ENCODE results near the gene HSPB8.
A peak's percentile ranks its signal among the peaks of the same experiment; 100 is the strongest.

The HSPB8 gene

DNA sequence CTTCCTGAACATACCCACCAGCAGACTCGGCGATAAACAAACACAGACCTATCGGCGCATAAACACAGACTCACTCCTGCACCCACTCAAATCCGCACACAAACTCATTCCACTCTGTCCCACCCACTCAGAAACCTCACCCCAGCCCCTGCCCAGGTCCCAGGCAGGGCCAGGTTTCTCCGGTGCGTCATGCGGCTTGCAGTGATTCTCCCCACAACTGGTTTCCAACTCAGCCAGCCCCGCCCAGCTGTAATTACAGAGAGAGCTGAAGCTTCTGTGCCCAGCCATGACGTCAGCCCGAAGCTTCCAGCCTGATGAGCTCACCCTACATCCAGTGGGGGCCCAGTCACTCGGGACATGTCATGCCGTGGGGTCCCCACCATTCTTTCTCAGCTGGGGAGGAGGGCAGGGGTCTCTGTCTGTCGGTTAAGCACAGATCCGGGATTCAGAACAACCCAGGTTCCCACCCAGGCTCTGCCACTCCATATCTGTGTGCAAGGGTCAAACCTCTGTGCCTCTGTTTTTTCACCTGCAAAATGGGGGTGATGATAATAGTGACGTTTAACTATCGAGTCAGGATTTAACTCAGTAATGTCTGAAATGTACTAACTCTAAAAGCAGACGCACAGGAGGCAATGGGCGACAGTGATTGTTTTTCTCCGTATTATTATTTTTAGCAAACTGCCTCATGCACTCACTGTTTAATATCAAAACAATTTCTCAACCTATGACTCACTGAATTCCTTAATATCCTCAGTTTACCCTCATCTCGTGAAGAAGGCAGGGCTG lies 2.3 kb upstream of the HSPB8 start:
- peak; percentile 95 for DNase-seq
- Histone ChIP-seq H2BK12ac (ENCODE audit: low read length in 2 of 2) (peak overlapping the region; percentile 21 to 81), H2BK120ac (ENCODE audit: low read depth, low read length) (peak overlapping the region; percentile 71), H2BK15ac (ENCODE audit: low read depth, poor library complexity, severe bottlenecking) (no peak overlapping the region), H3K23ac (ENCODE audit: low read length in 2 of 2) (no peak overlapping the region), H3K14ac (ENCODE audit: low read length in 2 of 2) (no peak overlapping the region), H3K27me3 (ENCODE audit: control insufficient read depth in 1 of 2, insufficient read depth in 1 of 2, low read length in 2 of 2) (peaks cover 0 to 5% of the 10 kb centered on the region in 2 experiments), H2AK5ac (ENCODE audit: low read length, severe bottlenecking) (peak overlapping the region; percentile 35), H4K8ac (ENCODE audit: low read length) (peak overlapping the region; percentile 94), H3K4ac (ENCODE audit: low read depth in 1 of 2, low read length in 2 of 2) (no peak overlapping the region), H2BK5ac (ENCODE audit: low read depth, low read length, poor library complexity, severe bottlenecking) (peak overlapping the region; percentile 35), H3K4me3 (ENCODE audit: insufficient read depth in 1 of 2, low read depth in 1 of 2, low read length in 2 of 2) (peak overlapping the region; percentile 35 to 73), H2AFZ (ENCODE audit: low read depth, low read length) (peak overlapping the region; percentile 76), H3K9me3 (ENCODE audit: control insufficient read depth, low read length) (no peaks in the 10 kb centered on the region), H3K4me1 (ENCODE audit: control insufficient read depth, insufficient read depth, low read depth, low read length) (peaks cover 28% of the 10 kb centered on the region), H3K18ac (ENCODE audit: low read depth in 1 of 2, low read length in 2 of 2) (peak overlapping the region in 1 of 2 experiments; percentile 64), H3K4me2 (ENCODE audit: low read length, poor library complexity, severe bottlenecking) (peak overlapping the region; percentile 61), H4K91ac (ENCODE audit: low read length) (no peak overlapping the region), H3K9ac (ENCODE audit: low read length) (peak overlapping the region; percentile 90), H3K27ac (ENCODE audit: low read length, poor library complexity, severe bottlenecking) (no peak overlapping the region), H3K79me1 (replicated peaks; ENCODE audit: low read length, poor library complexity, severe bottlenecking) (peaks cover 3% of the 10 kb centered on the region), H3K36me3 (ENCODE audit: control insufficient read depth in 1 of 2, insufficient read depth in 2 of 2, low read depth in 1 of 2, low read length in 2 of 2) (no peaks in the 10 kb centered on the region)
- WGBS = 34% methylated on average over 21 of the region's 21 CpGs

DNA sequence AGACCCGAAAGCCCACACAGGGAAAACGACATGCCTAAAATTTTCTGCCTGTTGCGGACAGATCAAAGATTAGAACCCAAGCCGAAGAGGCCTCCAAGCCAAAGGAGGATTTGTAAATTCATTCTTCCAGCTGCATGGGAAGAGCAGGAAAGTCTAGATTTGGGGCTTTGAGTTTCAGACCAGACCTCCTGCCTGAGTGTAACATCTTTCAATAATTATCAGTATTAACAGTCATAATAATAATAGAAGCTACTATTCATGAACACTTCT lies 1.7 kb upstream of the HSPB8 start:
- WGBS = 99% methylated on average over 4 of the region's 4 CpGs
- Histone ChIP-seq H3K36me3 (ENCODE audit: control insufficient read depth in 1 of 2, insufficient read depth in 2 of 2, low read depth in 1 of 2, low read length in 2 of 2) (no peaks in the 10 kb centered on the region), H3K4ac (ENCODE audit: low read depth in 1 of 2, low read length in 2 of 2) (no peak overlapping the region), H3K4me2 (ENCODE audit: low read length, poor library complexity, severe bottlenecking) (no peak overlapping the region), H3K27me3 (ENCODE audit: control insufficient read depth in 1 of 2, insufficient read depth in 1 of 2, low read length in 2 of 2) (peaks cover 0 to 5% of the 10 kb centered on the region in 2 experiments), H3K4me3 (ENCODE audit: insufficient read depth in 1 of 2, low read depth in 1 of 2, low read length in 2 of 2) (no peak overlapping the region), H3K79me1 (replicated peaks; ENCODE audit: low read length, poor library complexity, severe bottlenecking) (peaks cover 5% of the 10 kb centered on the region), H3K27ac (ENCODE audit: low read length, poor library complexity, severe bottlenecking) (no peak overlapping the region), H4K8ac (ENCODE audit: low read length) (no peak overlapping the region), H2BK15ac (ENCODE audit: low read depth, poor library complexity, severe bottlenecking) (no peak overlapping the region), H3K23ac (ENCODE audit: low read length in 2 of 2) (no peak overlapping the region), H2BK120ac (ENCODE audit: low read depth, low read length) (no peak overlapping the region), H2AFZ (ENCODE audit: low read depth, low read length) (no peak overlapping the region), H3K18ac (ENCODE audit: low read depth in 1 of 2, low read length in 2 of 2) (no peak overlapping the region), H3K9ac (ENCODE audit: low read length) (peak overlapping the region; percentile 90), H2AK5ac (ENCODE audit: low read length, severe bottlenecking) (peak overlapping the region; percentile 35), H2BK12ac (ENCODE audit: low read length in 2 of 2) (no peak overlapping the region), H2BK5ac (ENCODE audit: low read depth, low read length, poor library complexity, severe bottlenecking) (peak overlapping the region; percentile 22), H3K4me1 (ENCODE audit: control insufficient read depth, insufficient read depth, low read depth, low read length) (peaks cover 28% of the 10 kb centered on the region), H3K14ac (ENCODE audit: low read length in 2 of 2) (no peak overlapping the region), H3K9me3 (ENCODE audit: control insufficient read depth, low read length) (no peaks in the 10 kb centered on the region), H4K91ac (ENCODE audit: low read length) (no peak overlapping the region)
- no peak for DNase-seq

DNA sequence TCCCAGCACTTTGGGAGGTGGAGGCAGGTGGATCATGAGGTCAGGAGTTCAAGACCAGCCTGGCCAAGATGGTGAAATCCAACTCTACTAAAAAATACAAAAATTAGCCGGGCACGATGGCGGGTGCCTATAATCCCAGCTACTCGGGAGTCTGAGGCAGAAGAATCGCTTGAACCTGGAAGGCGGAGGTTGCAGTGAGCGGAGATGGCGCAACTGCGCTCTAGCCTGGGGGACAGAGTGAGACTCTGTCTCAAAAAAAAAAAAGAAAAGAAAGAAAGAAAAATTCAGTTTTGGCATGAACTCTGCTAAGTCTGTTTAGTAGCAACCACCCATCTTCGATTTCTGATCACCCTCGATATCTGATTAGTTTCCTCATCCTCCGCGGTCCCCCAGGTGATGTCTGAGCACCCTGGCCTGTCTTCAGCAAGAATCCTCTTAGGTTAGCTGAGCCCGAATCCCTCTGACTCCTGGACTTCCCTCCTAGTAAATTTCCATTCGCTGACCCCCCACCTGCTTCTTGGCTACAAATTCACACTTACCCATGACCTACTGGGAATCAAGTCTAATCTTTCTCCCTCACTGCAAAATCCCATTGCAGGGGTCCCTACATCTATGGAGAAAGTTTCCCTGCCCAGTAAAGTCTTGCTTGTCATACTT lies 879 bp upstream of the HSPB8 start:
- H3K23ac ChIP-seq (ENCODE audit: low read length in 2 of 2) = no peak overlapping the region
- peaks cover 8% of the 10 kb centered on the region for H3K79me1 ChIP-seq (replicated peaks; ENCODE audit: low read length, poor library complexity, severe bottlenecking)
- no peak overlapping the region for H4K8ac ChIP-seq (ENCODE audit: low read length)
- peak overlapping the region in 1 of 2 experiments; percentile 64 for H2BK12ac ChIP-seq (ENCODE audit: low read length in 2 of 2)
- H3K36me3 ChIP-seq (ENCODE audit: control insufficient read depth in 1 of 2, insufficient read depth in 2 of 2, low read depth in 1 of 2, low read length in 2 of 2) = peaks cover 2 to 3% of the 10 kb centered on the region in 2 experiments
- peak overlapping the region in 1 of 2 experiments; percentile 66 for H3K4ac ChIP-seq (ENCODE audit: low read depth in 1 of 2, low read length in 2 of 2)
- peak overlapping the region in 1 of 2 experiments; percentile 88 for H3K4me3 ChIP-seq (ENCODE audit: insufficient read depth in 1 of 2, low read depth in 1 of 2, low read length in 2 of 2)
- H3K9ac ChIP-seq (ENCODE audit: low read length) = peak overlapping the region; percentile 53
- no peak overlapping the region for H4K91ac ChIP-seq (ENCODE audit: low read length)
- H2BK120ac ChIP-seq (ENCODE audit: low read depth, low read length) = no peak overlapping the region
- no peak overlapping the region for H2BK15ac ChIP-seq (ENCODE audit: low read depth, poor library complexity, severe bottlenecking)
- no peak for DNase-seq
- WGBS = 86% methylated on average over 15 of the region's 15 CpGs
- no peaks in the 10 kb centered on the region for H3K9me3 ChIP-seq (ENCODE audit: control insufficient read depth, low read length)
- H3K27me3 ChIP-seq (ENCODE audit: control insufficient read depth in 1 of 2, insufficient read depth in 1 of 2, low read length in 2 of 2) = peaks cover 0 to 5% of the 10 kb centered on the region in 2 experiments
- no peak overlapping the region for H3K4me2 ChIP-seq (ENCODE audit: low read length, poor library complexity, severe bottlenecking)
- H3K27ac ChIP-seq (ENCODE audit: low read length, poor library complexity, severe bottlenecking) = peak overlapping the region; percentile 46
- H2AK5ac ChIP-seq (ENCODE audit: low read length, severe bottlenecking) = no peak overlapping the region
- no peak overlapping the region for H2AFZ ChIP-seq (ENCODE audit: low read depth, low read length)
- no peak overlapping the region for H2BK5ac ChIP-seq (ENCODE audit: low read depth, low read length, poor library complexity, severe bottlenecking)
- H3K4me1 ChIP-seq (ENCODE audit: control insufficient read depth, insufficient read depth, low read depth, low read length) = peaks cover 32% of the 10 kb centered on the region
- no peak overlapping the region for H3K18ac ChIP-seq (ENCODE audit: low read depth in 1 of 2, low read length in 2 of 2)
- H3K14ac ChIP-seq (ENCODE audit: low read length in 2 of 2) = no peak overlapping the region

DNA sequence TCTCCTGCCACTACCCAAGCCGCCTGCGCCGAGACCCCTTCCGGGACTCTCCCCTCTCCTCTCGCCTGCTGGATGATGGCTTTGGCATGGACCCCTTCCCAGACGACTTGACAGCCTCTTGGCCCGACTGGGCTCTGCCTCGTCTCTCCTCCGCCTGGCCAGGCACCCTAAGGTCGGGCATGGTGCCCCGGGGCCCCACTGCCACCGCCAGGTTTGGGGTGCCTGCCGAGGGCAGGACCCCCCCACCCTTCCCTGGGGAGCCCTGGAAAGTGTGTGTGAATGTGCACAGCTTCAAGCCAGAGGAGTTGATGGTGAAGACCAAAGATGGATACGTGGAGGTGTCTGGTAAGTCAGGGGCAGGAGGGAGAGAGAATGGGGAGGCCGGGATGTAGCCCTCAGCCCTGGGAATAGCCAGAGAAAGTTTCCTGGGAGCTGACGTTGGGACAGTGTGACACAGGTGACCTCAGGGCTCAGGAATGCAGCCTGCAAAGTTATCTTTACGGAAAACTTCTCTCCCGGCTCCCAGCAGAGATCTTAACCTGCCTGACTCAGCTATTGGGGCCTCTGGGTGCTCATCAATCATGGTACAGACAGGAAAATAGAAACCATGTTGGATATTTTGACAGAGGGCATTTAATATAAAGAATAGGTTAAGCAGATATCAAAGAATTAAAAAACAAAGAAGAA lies 747 bp downstream of the HSPB8 start:
- no peaks in the 10 kb centered on the region for H3K9me3 ChIP-seq (ENCODE audit: control insufficient read depth, low read length)
- peak overlapping the region; percentile 93 for H3K4me2 ChIP-seq (ENCODE audit: low read length, poor library complexity, severe bottlenecking)
- peak overlapping the region; percentile 60 for H2BK15ac ChIP-seq (ENCODE audit: low read depth, poor library complexity, severe bottlenecking)
- H3K27ac ChIP-seq (ENCODE audit: low read length, poor library complexity, severe bottlenecking) = peak overlapping the region; percentile 90
- H2BK12ac ChIP-seq (ENCODE audit: low read length in 2 of 2) = peak overlapping the region; percentile 85 to 97
- H3K36me3 ChIP-seq (ENCODE audit: control insufficient read depth in 1 of 2, insufficient read depth in 2 of 2, low read depth in 1 of 2, low read length in 2 of 2) = peaks cover 3 to 4% of the 10 kb centered on the region in 2 experiments
- H2AK5ac ChIP-seq (ENCODE audit: low read length, severe bottlenecking) = peak overlapping the region; percentile 92
- peak overlapping the region in 1 of 2 experiments; percentile 88 for H3K14ac ChIP-seq (ENCODE audit: low read length in 2 of 2)
- no peaks in the 10 kb centered on the region for H3K27me3 ChIP-seq (ENCODE audit: control insufficient read depth in 1 of 2, insufficient read depth in 1 of 2, low read length in 2 of 2)
- H3K79me1 ChIP-seq (replicated peaks; ENCODE audit: low read length, poor library complexity, severe bottlenecking) = peaks cover 9% of the 10 kb centered on the region
- peak overlapping the region; percentile 50 to 88 for H3K4me3 ChIP-seq (ENCODE audit: insufficient read depth in 1 of 2, low read depth in 1 of 2, low read length in 2 of 2)
- peak overlapping the region; percentile 94 for H2BK120ac ChIP-seq (ENCODE audit: low read depth, low read length)
- H4K8ac ChIP-seq (ENCODE audit: low read length) = peak overlapping the region; percentile 69
- H2BK5ac ChIP-seq (ENCODE audit: low read depth, low read length, poor library complexity, severe bottlenecking) = peak overlapping the region; percentile 82
- peak overlapping the region; percentile 69 to 86 for H3K4ac ChIP-seq (ENCODE audit: low read depth in 1 of 2, low read length in 2 of 2)
- H3K18ac ChIP-seq (ENCODE audit: low read depth in 1 of 2, low read length in 2 of 2) = peak overlapping the region; percentile 94 to 97
- H3K9ac ChIP-seq (ENCODE audit: low read length) = peak overlapping the region; percentile 95
- peak overlapping the region; percentile 86 for H4K91ac ChIP-seq (ENCODE audit: low read length)
- peaks cover 32% of the 10 kb centered on the region for H3K4me1 ChIP-seq (ENCODE audit: control insufficient read depth, insufficient read depth, low read depth, low read length)
- WGBS = 54% methylated on average over 16 of the region's 18 CpGs
- peak overlapping the region; percentile 20 to 76 for H3K23ac ChIP-seq (ENCODE audit: low read length in 2 of 2)
- H2AFZ ChIP-seq (ENCODE audit: low read depth, low read length) = no peak overlapping the region
- DNase-seq = peak; percentile 86

Data from mesenchymal stem cell (in vitro differentiated cells and primary cell).